HG02588 (cell line): Measurements from ENCODE around the gene UBASH3A.

Experiments used
- ATAC-seq: cut with Tn5 transposase; IDR thresholded peaks from one replicate; pipeline ENCODE4 v1.9.1; 2021; ENCODE audit warnings: mild to moderate bottlenecking, moderate library complexity; ENCODE audit not compliant: unreplicated experiment

The UBASH3A gene

DNA sequence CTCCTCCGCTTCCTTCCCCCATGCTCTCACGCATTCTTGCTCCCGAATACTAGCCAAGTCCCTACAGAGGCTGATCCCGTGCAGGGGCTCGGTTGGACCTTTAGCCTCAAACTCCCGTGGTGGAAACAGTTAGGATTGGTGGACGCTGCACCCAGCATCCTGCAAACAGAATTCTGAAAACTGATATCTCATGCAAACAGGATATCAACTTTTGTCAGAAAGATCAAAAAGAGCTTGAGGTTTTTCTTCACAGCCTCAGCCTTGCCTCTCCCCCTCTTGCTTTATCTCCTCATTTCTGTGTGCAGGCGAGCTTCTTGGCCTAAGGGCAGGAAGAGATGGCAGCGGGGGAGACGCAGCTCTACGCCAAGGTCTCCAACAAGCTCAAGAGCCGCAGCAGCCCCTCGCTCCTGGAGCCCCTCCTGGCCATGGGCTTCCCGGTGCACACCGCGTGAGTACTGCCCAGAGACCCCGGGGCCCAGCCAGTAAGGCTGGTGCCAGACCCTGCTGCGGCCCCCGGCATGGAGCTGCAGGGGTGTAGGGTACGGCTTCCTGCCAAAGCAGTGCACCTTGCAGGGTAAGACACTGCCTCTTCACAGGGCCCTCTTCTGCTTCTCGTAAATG lies at the start of gene UBASH3A:
TSS of gene UBASH3A (plus strand) at position 292 of the 621 bp plus-strand sequence. CDS start at position 336, 44 bp downstream.
- ATAC-seq = no peak

- no peak for ATAC-seq
Measured at GRCh38 chr21:42356046-42356445, 47.7 kb upstream of the UBASH3A start.

GRCh38 chr21:42356650-42357049 lies 47.1 kb upstream of the UBASH3A start:
- no peak for ATAC-seq

DNA sequence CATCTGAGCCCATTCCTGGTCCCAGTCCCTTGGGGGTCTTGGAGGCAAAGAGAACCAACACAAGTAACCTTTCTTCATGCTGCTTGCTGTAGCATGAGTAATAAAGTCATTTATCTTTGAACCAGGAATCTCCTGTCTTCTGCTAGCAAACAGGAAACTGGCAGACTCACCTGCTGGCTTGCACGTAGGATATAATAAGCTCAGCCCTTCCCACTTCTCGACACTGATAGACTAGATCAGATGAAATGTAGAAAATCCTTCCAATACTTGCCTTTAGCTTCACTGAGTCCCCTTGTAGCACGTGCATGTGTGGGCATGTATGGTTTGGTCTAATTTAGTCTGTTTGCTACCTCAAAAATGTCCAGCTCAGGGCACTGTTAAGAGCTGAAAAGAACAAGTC lies 46.4 kb upstream of the UBASH3A start:
- no peak for ATAC-seq

- no peak for ATAC-seq
Measured at GRCh38 chr21:42358261-42358660, 45.4 kb upstream of the UBASH3A start.

GRCh38 chr21:42358937-42359336 lies 44.8 kb upstream of the UBASH3A start:
- ATAC-seq = no peak

- no peak for ATAC-seq
Measured at GRCh38 chr21:42360317-42360716, 43.4 kb upstream of the UBASH3A start.

DNA sequence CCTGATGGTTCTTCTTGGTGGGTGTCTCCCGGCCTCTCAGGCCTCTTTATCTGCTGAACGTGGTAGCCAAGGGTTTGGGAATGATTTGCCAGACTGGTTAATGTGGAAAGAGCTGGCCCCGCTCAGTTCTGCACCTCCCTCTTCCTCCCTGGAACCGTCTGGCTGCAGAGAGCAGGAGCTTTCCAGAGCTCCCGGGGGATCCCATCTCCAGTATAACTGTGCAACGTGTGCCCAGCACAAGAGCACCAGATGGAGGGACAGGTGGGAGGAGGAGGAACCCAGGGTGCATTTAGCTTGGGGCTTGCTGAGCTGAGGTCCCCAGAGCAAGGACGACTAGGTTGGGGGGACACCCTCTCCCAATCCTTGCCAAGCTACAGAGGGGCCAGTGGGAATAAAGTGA lies 42.4 kb upstream of the UBASH3A start:
- ATAC-seq = no peak

- ATAC-seq = no peak
Measured at GRCh38 chr21:42362198-42362597, 41.5 kb upstream of the UBASH3A start.

GRCh38 chr21:42362700-42363099 lies 41.0 kb upstream of the UBASH3A start:
- no peak for ATAC-seq

DNA sequence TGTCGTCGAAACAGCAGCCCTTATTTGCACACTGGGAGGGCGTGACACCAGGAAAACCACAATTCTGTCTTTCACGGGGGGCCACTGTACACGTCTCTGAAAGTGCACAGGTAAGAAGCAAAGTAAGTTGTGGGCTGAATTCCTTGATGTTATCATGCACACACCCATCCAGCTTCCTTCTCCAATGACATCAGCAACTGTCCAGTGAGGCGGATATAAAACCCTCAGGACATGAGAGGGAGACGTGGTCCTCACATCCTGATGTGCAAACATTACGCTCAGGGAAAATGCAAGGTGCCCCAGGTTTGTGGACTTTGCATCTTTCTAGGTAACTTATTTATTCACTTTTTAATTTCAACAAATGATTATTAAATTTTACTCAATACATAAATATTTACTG lies 40.4 kb upstream of the UBASH3A start:
- no peak for ATAC-seq

GRCh38 chr21:42364304-42364865 lies 39.3 kb upstream of the UBASH3A start:
- no peak for ATAC-seq

- ATAC-seq = no peak
Measured at GRCh38 chr21:42365770-42366169, 37.9 kb upstream of the UBASH3A start.

DNA sequence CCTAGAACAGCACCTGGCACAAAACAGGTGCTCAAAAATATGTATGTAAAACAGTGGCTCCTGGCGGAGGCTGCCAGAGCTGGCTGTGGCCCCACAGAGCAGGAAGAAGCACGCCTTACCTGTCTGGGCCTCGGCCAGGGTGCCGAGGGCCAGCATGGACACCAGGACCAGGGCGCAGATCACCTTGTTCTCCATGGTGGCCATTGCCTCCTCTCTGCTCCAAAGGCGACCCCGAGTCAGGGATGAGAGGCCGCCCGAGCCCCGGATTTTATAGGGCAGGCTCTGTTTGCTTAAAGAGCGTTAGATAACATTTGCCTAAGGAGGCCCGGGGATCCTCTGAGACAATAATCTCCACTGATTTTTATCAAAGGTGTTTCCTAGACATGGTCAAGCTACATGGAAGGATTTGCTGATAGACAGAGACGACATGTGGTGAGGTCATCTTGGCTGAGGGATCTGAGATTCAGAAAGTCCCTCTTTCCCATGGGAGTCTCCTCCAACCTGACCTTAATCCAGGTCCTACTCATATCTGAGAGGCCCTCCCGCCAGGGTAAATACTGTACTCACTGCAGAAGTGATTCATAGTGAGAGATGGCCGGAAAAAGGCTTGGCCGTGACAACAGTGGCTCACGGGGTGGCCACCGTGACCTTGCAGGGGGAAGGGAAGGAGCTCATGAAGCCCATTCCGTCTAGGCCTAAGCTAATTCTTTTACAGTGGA lies 37.3 kb upstream of the UBASH3A start, which contains the start of gene TFF1:
TSS of gene TFF1 (minus strand) at position 244 of the 719 bp plus-strand sequence. CDS start at position 204, 40 bp downstream.
- no peak for ATAC-seq

DNA sequence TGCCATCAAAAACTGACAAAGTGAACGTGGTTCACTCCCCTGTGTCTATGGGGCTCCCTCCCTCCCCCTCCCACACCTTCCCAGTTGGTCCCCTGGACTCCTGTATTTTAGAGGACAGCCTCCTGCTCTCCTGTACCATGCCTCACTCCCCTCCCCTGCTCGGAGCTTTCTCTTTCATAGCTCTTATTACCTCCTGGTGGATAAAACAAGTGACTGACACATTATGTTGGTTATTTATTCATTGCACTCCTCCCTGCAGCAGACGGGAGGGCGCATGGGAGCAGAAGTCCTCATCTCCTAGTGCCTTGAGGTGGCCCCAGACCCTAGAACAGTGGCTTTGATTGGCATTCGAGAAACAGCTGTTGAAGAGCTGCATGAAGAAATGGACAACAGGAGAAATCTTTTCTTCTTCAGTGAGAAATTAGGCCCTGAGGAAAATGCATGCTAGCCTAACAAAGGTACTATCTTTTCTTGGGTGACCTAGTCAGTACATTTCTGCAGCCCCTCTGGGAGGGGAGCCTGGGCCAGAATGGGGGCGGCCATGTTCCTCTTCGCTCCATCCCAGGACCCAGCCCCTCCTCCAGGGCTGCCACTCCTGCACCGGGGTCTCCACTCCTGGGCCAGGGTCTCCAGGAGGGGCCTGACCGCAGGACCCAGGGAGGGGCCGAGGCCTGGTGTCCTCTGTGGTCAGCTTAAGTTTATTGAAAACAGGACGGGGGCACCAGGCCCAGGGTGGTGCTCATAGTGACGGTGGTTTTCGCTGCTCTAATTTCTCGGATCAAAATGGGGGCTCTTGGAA lies 36.1 kb upstream of the UBASH3A start:
- ATAC-seq = no peak

DNA sequence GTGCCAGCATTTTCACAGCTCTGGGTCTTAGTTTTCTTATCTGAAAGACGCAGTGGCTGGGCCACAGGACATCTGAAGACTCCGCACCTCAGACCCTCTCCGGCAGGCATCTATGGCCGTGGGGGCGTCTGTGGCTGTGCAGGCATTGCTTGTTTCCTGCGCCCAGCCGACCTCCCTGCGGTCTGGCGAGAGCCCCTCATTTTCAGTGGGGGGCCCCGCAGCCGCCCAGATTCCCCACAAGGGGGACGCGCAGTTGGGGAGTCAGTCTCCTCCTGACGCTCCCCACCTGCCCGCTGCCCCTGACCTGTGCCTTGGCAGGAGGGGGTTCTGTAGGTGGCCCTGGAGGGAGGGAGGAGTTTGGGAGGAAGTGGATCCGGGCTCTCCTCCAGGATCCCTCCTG lies 33.9 kb upstream of the UBASH3A start:
- ATAC-seq = no peak

DNA sequence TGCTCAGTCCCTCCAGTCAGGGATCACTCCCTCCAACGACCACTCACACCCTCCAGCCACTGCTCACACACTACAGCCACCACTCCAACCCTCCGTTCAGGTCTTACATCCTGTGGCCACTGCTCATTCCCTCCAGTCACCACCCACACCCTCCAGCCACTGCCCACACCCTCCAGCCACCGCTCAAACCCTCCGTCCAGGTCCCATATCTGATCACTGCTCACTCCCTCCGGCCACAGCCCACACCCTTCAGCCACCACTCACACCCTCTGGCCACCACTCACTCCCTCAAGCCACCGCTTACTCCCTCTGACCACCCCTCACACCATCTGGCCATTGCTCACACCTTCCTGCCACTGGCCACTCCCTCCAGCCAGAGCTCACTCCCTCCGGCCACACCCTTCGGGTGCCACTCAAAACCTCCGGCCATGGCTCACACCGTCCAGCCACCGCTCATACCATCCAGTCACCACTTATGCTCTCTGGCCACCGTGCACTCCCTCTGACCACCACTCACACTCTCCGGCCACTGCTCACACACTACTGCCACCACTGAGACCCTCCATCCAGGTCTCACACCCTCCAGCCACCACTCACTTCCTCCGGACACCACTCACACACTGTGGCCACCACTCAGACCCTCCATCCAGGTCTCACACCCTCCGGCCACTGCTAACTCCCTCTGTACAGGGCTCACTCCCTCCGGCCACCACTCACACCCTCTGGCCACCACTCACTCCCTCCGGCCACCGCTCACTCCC lies 32.6 kb upstream of the UBASH3A start:
- no peak for ATAC-seq

DNA sequence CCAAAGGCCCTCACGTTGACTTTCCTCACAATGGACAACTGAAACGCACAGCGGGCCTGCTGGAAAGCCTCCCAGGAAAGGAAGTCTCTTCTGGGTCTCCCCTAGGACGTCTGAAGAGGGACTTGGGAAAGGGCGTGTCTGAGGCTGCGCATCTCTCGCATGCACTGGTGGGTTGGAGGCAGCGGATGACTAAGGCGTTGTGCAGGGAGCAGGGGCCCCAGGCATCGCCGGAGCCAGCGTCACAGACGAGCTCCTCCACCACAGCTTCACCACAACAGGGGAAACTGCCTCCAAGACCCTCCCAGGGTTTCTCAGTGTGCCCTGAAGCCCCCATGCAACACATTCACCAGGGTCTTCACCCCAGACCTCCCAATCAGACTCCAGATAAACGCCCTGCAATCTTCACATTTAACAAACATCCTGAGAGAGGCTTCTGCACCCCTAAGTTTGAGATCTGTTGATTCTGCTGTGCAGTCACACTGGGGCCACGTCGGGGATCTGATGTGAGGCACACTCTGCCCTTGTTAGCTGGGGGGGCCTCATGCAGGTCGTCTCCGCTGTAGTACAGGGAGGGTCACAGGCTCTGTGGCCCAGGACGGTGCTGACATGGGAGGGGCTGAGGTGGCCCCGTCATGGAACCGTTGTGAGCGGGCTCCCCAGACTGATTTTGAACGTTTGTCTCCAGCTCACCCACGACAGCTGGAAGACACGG lies 30.4 kb upstream of the UBASH3A start:
- no peak for ATAC-seq

DNA sequence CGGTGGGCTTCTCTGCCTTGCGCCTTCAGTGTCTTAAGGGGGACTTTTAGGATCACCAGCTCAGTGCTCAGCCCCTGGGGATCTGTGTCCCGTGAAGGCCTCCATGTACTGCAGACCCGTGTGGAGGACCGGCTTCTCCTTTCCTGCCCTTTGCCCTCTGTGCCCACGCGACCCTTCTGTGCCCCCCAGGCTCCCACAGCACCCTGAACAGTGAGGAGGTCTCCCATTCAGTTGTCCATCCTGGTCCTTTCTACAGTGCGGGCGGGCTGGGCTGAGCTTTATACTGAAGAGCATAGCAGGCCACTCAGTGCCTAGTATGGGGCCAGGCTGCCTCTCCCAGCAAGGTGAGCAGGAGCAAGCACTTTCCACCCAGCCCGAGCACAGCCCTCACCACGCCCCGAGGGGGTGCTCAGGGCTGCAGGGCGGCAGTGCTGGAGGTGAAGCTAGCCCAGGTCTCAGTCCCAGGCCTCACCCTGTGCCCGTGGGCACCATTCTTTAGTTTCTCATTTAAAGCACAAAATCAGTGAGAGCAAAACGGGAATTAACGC lies 29.7 kb upstream of the UBASH3A start:
- ATAC-seq = no peak

- no peak for ATAC-seq
Measured at GRCh38 chr21:42374457-42374856, 29.2 kb upstream of the UBASH3A start.
